ENCODE results near the gene PCED1A.
"Not testable (repeated sequence)": the region's sequence is repeated elsewhere in the genome, so short reads cannot be mapped to it uniquely, and the experiment has no call there.

Gene PCED1A

GRCh38 chr20:2822073-2822472 lies 18.4 kb downstream of the PCED1A start:
- no peak for DNase-seq

DNA sequence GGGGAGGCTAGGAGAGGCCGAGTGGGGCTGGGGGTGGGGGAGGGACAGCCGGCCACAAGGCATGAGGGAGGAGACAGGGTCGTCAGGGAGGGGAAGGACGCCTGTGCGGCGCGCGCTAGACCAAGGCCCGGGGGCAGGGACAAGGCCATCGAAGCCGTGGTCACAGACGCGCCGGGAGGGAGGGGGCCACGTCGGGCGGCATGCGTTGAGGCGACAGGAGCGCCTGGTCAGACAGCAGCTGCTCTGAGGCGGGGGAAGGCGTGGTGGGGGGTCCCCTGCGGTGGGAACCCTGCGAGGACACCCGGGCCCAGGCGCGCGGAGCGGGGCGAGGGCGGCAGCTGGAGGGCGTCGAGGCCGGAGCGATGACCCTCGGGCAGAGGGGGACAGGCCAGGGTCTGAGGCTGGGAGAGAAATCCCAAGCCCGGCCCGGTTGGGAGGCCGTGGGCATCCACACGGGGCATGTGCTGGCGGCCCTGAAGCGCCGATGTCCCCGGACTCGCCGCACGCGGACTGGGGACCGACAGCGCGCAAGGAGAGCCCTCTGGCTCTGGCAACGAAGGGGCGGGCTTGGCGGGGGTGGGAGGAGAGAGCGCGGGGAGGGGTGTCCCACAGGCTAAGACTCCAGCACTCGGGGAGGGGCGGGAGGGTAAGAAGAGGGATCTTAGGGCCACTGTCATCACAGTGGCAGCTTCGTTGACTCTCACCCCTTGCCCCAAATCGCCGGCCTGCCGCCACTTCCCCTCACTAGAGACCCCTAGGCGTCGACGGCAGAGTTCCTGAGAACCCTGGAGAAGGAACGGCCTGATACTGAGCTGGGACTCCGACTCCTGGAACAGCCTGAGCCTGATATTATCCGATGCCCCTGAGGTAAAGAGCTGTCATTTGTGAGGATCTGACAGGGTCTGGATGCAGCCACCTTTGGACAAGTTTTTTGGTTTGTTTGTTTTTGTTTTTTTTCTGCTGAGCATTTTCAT lies 19.3 kb downstream of the PCED1A start:
- no peak for DNase-seq

DNA sequence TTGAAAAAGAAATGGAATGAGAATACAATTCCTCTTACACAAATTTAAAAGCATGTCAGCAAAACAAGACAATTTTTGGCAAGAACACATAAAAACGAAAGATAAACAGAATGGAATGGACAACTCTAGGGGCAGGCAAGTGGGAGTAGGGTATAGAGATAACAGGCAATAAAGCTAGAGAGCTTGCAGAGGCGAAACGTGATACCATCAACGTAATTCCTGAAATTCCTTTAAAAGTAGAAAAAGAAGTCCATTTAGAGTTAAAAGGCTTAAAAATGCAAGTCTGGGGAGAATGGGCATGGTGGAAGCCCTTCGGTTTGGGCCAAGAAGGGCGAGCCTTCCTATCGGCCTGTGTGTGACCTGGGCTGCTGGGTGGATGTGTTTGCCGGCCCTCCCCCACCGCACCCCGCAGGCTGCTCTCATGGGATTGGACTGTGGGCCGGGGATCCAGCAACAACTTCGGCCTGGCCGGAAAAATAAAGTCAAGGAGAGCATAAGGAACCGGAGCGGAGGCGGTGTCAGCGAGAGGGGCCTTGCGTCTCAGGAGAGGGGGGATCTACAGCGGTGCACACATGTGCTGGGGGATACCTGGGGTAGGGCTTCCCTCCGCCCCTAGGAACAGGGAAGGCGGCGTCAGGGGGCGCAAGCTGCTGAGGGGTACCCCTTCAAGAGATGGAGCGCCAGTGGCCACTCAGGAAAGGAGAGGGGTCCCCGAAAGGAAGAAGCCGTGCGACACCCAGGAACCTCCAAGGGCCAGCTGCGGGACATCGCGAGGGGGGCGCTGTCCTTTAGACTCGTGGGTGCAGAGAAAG lies 20.2 kb downstream of the PCED1A start:
- DNase-seq, result no peak

DNA sequence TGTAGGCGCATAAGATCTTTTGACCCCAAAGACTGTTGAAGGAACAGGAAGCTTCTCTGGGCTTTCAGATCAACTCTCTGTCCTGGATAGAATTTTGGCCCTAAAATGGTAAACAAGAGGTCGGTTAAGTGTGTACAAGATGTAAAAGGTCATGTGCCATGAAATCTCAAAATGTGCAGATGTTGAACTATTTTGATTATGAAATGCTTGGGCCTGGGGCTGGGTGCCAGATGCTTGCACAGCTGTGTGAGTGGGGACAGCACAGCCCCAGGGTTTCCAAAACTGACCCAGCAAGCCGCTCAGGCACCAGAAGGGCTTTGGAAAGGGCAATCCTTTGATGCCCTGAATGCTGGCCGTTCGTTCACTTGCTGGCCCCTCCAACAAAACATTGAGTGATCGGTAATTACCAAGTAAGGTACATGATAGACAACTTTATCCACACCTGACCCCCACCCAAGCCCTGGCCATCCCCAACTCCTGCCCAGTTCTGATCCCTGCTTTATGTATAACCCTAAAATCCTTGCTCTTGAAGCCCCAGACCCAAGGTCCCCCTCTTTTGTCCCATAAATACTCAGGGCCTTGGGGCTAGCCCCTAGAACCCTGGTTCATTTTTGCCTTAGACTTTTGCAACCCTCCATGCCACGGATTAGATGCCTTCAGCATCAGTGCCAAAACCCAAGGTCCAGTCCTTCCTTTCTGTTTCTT lies 22.4 kb downstream of the PCED1A start:
- no peak for DNase-seq

DNA sequence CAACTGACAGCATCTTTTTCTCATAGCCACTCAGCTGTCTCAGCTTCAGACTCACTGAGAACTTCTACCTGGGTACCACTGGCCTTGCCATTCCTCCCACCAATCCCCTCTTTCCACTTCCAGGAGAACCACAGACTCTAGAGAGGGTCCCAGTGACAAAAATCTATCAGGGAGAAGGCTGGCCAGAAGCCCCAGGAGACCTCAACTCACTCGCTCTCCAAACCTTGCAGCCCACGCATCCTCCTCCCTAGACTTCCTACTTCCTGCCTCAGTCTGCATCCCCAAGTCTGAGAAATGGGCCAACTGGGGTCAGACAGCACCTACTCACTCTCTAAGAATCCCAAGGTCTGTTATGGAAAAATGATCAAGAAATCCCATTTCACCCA lies 23.1 kb downstream of the PCED1A start:
- DNase-seq, result no peak

DNA sequence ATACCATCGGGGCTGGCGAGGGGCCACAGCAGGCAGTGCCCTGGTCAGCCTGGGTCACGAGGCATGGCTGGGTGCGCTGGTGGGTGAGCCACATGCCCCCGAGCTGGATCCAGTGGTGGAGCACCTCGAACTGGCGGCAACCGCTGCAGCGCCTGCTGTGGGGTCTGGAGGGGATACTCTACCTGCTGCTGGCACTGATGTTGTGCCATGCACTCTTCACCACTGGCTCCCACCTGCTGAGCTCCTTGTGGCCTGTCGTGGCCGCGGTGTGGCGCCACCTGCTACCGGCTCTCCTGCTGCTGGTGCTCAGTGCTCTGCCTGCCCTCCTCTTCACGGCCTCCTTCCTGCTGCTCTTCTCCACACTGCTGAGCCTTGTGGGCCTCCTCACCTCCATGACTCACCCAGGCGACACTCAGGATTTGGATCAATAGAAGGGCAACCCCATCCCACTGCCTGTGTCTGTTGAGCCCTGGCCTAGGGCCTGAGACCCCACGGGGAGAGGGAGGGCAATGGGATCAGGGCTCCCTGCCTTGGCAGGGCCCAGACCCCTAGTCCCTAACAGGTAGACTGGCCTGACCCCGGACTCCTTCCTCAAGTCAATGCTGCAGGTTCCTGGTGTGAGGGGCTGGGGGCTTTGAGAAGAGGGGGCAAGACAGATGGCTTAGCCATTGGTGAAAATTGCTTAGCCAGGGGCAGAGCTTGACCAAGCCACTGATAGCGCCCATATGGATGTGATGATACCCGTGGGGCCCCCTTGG lies 23.7 kb downstream of the PCED1A start:
- no peak for DNase-seq

- no peak for DNase-seq
These were observed 24.3 kb downstream of the PCED1A start, which contains the start of gene TMEM239 for GRCh38 chr20:2816030-2816582. TMEM239 (plus strand) TSS chr20:2816364; CDS start chr20:2816555, 191 bp downstream.

DNA sequence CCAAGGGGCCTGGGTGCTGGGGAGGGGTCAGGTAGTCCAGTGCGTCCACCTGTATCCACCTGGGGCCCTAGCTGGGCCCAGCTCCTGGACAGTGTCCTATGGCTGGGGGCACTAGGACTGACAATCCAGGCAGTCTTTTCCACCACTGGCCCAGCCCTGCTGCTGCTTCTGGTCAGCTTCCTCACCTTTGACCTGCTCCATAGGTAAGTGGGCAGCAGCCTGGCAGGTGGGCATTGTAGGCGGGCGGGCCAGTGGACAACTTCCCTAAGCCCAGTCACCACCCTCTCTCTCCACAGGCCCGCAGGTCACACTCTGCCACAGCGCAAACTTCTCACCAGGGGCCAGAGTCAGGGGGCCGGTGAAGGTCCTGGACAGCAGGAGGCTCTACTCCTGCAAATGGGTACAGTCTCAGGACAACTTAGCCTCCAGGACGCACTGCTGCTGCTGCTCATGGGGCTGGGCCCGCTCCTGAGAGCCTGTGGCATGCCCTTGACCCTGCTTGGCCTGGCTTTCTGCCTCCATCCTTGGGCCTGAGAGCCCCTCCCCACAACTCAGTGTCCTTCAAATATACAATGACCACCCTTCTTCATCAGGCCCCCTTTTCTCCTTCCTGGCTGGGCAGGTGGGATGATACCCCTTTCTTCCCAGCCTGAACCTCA lies 25.1 kb downstream of the PCED1A start:
- DNase-seq, result no peak

DNA sequence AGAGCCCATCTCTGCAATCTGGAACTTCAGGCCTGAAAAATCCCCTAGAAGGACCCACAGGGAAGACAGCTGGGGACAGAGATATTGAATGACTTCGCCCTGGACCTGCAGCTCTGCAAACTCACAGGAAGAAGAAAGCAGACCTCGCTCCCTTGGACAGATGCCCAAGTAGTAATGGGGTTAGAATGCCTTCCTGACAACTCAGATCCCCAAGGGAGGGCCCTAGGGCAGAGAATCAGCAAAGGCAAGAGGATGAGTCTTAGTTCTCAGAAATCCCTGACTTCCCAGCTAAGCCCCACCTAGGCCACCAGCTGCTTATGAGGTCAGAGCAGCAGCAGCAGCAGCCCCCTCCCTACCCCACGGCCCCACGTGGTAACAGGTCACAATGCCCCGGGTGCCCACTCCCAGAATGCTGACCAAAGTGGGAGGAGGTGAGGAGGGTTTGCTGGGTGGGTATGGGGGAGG lies 25.8 kb downstream of the PCED1A start, which contains the start of gene C20orf141:
C20orf141 (plus strand) TSS at position 401 of the 465 bp plus-strand sequence. CDS start 198 bp downstream, outside the sequence.
- DNase-seq, result no peak

- no peak for DNase-seq
These were observed 26.4 kb downstream of the PCED1A start for GRCh38 chr20:2814076-2814475.

DNA sequence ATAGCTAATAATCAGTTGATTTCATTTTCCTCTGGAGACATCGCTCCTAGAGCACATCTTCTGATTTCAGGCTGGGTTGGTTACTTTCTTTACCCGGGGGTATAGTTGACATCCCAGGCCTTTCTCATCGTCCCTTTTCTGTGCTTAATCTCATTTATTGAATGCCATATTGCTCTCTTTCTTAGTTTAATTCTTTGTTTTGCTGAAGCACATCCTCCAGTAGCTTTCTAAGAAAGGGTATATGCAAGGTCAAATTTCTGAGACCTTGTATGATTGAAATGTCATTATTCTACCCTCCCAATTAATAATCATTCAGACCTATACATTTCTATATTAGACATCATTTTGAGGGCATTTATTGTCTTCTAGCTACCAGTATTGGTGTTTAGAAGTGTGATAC lies 28.3 kb downstream of the PCED1A start:
- DNase-seq, result no peak

- no peak for DNase-seq
These were observed 30.8 kb downstream of the PCED1A start for GRCh38 chr20:2809690-2810089.

DNA sequence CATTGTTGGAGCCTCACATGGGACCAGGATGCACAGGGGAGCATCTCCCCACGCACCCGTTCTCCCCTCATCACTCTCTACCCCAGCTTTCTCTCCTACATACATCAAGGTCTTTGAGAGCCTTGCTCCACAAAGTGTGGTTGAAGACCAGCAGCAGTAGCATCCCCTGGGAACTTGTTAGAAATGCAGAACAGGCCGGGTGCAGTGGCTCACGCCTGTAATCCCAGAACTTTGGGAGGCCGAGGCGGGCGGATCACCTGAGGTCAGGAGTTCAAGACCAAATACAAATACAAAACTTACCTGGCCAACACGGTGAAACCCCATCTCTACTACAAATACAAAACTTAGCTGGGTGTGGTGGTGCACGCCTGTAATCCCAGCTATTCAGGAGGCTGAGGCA lies 32.5 kb downstream of the PCED1A start:
- not testable (repeated sequence) for DNase-seq

DNA sequence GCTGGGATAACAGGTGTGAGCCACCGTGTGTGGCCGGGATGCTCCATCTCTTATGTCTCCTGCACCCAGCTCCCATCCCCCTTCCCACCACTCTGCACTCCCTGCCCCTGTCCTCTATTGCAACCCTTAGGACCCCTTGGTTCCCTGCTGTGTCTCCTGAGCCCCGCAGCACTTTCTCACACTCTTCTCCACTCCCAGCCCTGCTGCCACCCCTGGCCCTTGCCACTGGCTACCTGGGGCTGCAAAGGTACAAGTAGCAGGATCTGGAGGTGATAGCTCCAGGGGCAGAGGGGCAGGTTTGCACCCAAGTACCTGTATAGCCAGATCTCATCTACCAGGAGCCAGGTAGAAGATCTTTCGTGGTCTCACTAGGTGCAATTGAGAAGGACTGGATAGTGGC lies 33.4 kb downstream of the PCED1A start:
- no peak for DNase-seq

GRCh38 chr20:2806351-2806701 lies 34.1 kb downstream of the PCED1A start:
- DNase-seq, result no peak

DNA sequence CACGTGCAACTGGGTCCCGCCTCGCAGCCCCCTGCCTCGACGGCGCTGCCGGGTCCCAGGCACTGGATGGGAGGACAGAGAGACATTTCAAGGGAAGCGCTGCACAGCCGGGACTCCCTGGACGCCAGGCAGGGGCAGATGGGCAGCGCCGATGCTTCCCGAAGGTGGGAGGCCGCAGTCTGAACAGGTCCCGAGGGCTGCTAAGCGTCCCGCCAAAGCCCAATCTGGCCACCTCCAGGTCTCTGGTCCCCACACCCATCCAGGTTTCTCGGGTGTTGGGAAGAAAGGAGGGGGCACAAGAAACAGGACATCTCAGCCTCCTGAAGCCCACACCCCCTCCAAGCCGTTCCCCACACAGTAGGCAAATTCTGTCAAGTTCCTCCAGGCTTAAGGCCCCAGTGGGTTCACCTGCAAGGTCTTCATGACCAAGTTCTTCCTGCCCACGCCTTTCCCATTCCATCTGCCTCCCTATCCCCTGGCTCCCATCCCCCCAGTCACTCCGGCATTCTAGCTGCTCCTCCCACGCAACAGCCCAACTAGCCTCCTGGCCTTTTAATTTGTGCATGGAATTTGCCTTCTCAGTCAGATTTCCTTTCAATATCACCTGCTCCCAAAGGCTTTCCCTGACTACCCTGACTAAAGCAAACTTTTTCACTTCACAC lies 34.6 kb downstream of the PCED1A start:
- DNase-seq, result no peak

GRCh38 chr20:2804852-2805688 lies 35.4 kb downstream of the PCED1A start:
- peak; percentile 13 for DNase-seq

DNA sequence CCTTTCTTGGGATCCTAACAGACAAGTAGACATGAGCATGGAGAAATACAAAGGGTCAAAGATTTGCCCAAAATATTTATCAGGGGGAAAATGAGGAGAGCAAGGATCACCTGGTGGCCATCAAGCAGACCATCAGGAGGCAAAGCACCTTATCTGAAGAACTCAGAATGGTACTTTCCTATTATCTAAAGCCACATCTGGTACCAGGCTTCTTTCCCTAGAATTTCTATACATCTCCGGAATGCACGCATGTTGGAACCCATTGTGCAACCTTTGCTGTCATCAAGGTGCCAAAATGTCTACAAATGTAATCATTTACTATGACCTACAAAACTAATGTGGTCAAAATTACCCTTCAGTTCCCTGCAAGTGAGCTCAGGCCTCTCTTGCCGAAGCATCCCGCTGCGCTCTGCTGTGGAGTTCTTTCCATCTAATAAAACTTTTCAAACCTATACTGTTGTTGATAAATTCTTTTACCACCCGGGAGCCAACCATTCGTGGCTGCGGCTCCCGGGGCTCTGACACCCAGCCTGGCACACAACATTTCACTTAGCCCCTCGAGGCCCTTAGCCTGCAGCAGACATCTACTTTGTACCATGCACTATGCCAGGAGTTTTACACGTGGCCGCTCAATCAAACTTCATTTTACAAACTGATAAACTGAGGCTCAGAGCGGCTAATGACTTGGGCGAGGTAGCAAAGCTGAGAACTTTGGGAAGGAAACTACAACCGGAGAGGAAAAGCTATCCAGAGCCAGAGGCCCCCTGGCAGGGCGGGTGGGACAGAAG lies 36.2 kb downstream of the PCED1A start:
- DNase-seq, result no peak

DNA sequence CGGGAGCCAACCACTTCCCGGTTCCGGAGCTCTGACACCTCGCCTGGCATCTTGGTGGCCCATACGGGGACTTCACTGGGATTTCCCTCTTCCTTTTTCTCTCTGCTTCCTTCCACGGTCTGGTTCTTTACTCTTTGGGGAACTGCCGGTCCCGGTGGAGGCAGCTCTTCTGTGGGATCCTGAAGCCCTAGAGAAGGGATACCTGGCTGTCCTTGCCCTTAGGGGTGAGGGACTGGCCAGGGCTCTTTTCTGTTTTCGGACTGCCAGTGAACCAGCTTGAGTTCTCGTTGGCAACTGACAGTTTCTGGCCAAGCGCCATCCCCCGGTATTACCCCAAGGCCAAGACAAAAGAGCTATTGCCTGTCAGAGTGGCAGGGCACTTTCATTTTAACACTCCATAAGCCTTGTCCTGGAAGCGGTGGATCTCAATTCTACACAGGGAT lies 39.1 kb downstream of the PCED1A start:
- DNase-seq, result no peak

Data from inflammatory macrophage treated with lipopolysaccharide for 4 hours (primary cell).